OCI-LY7 (cell line): Measurements from ENCODE around the gene SPINK13. TPM values are rescaled to one million over a fixed set of nuclear protein-coding genes. Genes with fewer than 3 reads are reported as not detected.

Source experiments
- BruUV-seq: library from RNA; stranded (reverse); fragments of 400-500 nt; replicated peaks from 2 replicates; lab custom pipeline; 2021; lab: Mats Ljungman, UMichigan
- CTCF ChIA-PET: fragments of 300-600 bp; sonication (Branson Sonifier 250); formaldehyde crosslinking; loops from one replicate; lab custom pipeline; 2022; ENCODE audit warnings: antibody characterized with exemption; ENCODE audit not compliant: unreplicated experiment; lab: Charles Lee
- POLR2A ChIA-PET: fragments of 300-600 bp; sonication (Branson Sonifier 250); formaldehyde crosslinking; loops from one replicate; lab custom pipeline; 2022; ENCODE audit warnings: antibody characterized with exemption; lab: Charles Lee
- DNase-seq: peaks from one replicate; pipeline ENCODE4 v3.0.0-alpha.2; 2015; ENCODE audit warnings: low spot score
- H2AFZ ChIP-seq: fragments of 200-600 bp; sonication (generic), shearing (Covaris generic); 2 replicates; pipeline ENCODE4 v1.6.1; 2014; ENCODE audit warnings: mild to moderate bottlenecking, antibody characterized with exemption, low read length, moderate library complexity
- H3K27ac ChIP-seq: fragments of 200-600 bp; sonication (generic); 2 replicates; pipeline ENCODE4 v1.5.1; 2014; ENCODE audit warnings: mixed run types, low read depth, mild to moderate bottlenecking, moderate library complexity, low read length, inconsistent platforms; ENCODE audit not compliant: poor library complexity, severe bottlenecking
- H3K36me3 ChIP-seq: fragments of 200-600 bp; sonication (generic); 2 replicates; pipeline ENCODE4 v1.6.1; 2014; ENCODE audit warnings: mild to moderate bottlenecking, antibody characterized with exemption, low read length, moderate library complexity, mixed read lengths; ENCODE audit not compliant: insufficient read depth
- H3K4me1 ChIP-seq: fragments of 200-600 bp; sonication (generic); 2 replicates; pipeline ENCODE4 v1.5.1; 2014; ENCODE audit warnings: mild to moderate bottlenecking, low read length; ENCODE audit not compliant: insufficient read depth, poor library complexity, severe bottlenecking
- H3K4me2 ChIP-seq: fragments of 200-600 bp; sonication (generic); 2 replicates; pipeline ENCODE4 v1.6.1; 2014; ENCODE audit warnings: mild to moderate bottlenecking, low read length
- H3K4me3 ChIP-seq: fragments of 200-600 bp; sonication (generic); 2 replicates; pipeline ENCODE4 v1.5.1; 2014; ENCODE audit warnings: mild to moderate bottlenecking, low read depth, low read length; ENCODE audit not compliant: poor library complexity, severe bottlenecking
- H3K79me2 ChIP-seq: fragments of 200-600 bp; sonication (generic); 2 replicates; pipeline ENCODE4 v1.6.1; 2016; ENCODE audit warnings: low read depth, mild to moderate bottlenecking, low read length, moderate library complexity, mixed read lengths; ENCODE audit not compliant: insufficient read depth
- H3K9me2 ChIP-seq: fragments of 200-600 bp; sonication (generic); 2 replicates; pipeline ENCODE4 v1.6.1; 2016; ENCODE audit warnings: mild to moderate bottlenecking, low read length, mixed read lengths; ENCODE audit not compliant: insufficient read depth
- H3K9me3 ChIP-seq: fragments of 200-600 bp; sonication (generic); 2 replicates; pipeline ENCODE4 v1.6.1; 2014; ENCODE audit warnings: mild to moderate bottlenecking, mixed run types, low read length, mixed read lengths
- H4K20me1 ChIP-seq: fragments of 200-600 bp; sonication (generic); 2 replicates; pipeline ENCODE4 v1.6.1; 2014; ENCODE audit warnings: mild to moderate bottlenecking, antibody characterized with exemption, low read length, moderate library complexity, mixed read lengths; ENCODE audit not compliant: insufficient read depth
- CTCF ChIP-seq: fragments of 200-600 bp; sonication (generic); conservative IDR thresholded peaks from 2 replicates; pipeline ENCODE4 v1.5.1; 2014; ENCODE audit warnings: mild to moderate bottlenecking, antibody characterized with exemption, low read length, moderate library complexity, mixed read lengths
- EZH2phosphoT487 ChIP-seq: fragments of 200-600 bp; sonication (generic); IDR thresholded peaks from 2 replicates; pipeline ENCODE4 v1.6.1; 2018; ENCODE audit warnings: low read depth, borderline replicate concordance, mild to moderate bottlenecking, mixed run types, antibody characterized with exemption, low read length, moderate library complexity, mixed read lengths
- intact Hi-C: fragments of 100-400 bp; cut with micrococcal nuclease; formaldehyde crosslinking; loops from one replicate; pipeline ENCODE4 v1.10.0; 2022; ENCODE audit not compliant: unreplicated experiment
- total RNA-seq, 2 experiments: library from RNA; depleted of rRNA in 1 of 2; stranded (reverse); fragments of >200 nt in 1 of 2; shearing (Covaris generic) in 1 of 2; gene quantifications; 2 replicates each; pipeline ENCODE4 v1.2.3, GENCODE V29; 2014 to 2022

The SPINK13 gene
- total RNA-seq, 2 experiments from 2014 or later: not detected

- intact Hi-C loops: no loop called here
Measured at GRCh38 chr5:148309019-148309418, 40.4 kb downstream of the SPINK13 start.

GRCh38 chr5:148309746-148310145, 41.2 kb downstream of the SPINK13 start:
- BruUV-seq: no TSS peak
- intact Hi-C loops: no loop called here
- Histone ChIP-seq H3K4me2 (no peak overlapping the region), H3K36me3 (no peaks in the 10 kb centered on the region), H3K79me2 (no peaks in the 10 kb centered on the region), H3K27ac (no peak overlapping the region), H3K4me3 (no peak overlapping the region), H3K9me2 (no peaks in the 10 kb centered on the region), H4K20me1 (no peaks in the 10 kb centered on the region), H2AFZ (no peak overlapping the region), H3K4me1 (no peaks in the 10 kb centered on the region), H3K9me3 (no peaks in the 10 kb centered on the region)
- ChIA-PET POLR2A (no interaction called here), CTCF (no interaction called here)
- TF ChIP-seq CTCF (no peak), EZH2phosphoT487 (no peak)
- no peak for DNase-seq

More at GRCh38 chr5:148309019-148309418, 40.4 kb downstream of the SPINK13 start:
- Histone ChIP-seq H3K9me2 (no peaks in the 10 kb centered on the region), H3K36me3 (no peaks in the 10 kb centered on the region), H4K20me1 (no peaks in the 10 kb centered on the region), H3K4me3 (no peak overlapping the region), H3K27ac (no peak overlapping the region), H3K4me2 (no peak overlapping the region), H3K9me3 (no peaks in the 10 kb centered on the region), H2AFZ (no peak overlapping the region), H3K79me2 (no peaks in the 10 kb centered on the region), H3K4me1 (no peaks in the 10 kb centered on the region)
- ChIA-PET POLR2A (no interaction called here), CTCF (no interaction called here)
- no peak for TF ChIP-seq CTCF
- no peak for TF ChIP-seq EZH2phosphoT487
- no TSS peak for BruUV-seq
- no peak for DNase-seq

GRCh38 chr5:148311484-148311883, 42.9 kb downstream of the SPINK13 start:
- Histone ChIP-seq H2AFZ (no peak overlapping the region), H3K9me3 (no peaks in the 10 kb centered on the region), H3K4me2 (no peak overlapping the region), H3K36me3 (no peaks in the 10 kb centered on the region), H3K79me2 (no peaks in the 10 kb centered on the region), H3K4me1 (no peaks in the 10 kb centered on the region), H3K27ac (no peak overlapping the region), H4K20me1 (no peaks in the 10 kb centered on the region), H3K4me3 (no peak overlapping the region), H3K9me2 (no peaks in the 10 kb centered on the region)
- CTCF ChIA-PET: no interaction called here
- TF ChIP-seq EZH2phosphoT487 (no peak), CTCF (no peak)
- no peak for DNase-seq
- POLR2A ChIA-PET: interaction anchor here (0.5 kb wide), 1 partner anchor 162 kb away, joined by 4 read pairs; no protein-coding TSS in a partner anchor
- intact Hi-C loops: no loop called here
- BruUV-seq: no TSS peak
